Measurements from ENCODE around the gene TRAPPC12. TPM values are rescaled to one million over a fixed set of nuclear protein-coding genes. Genes with fewer than 3 reads are reported as not detected.

TRAPPC12 gene
- polyA plus RNA-seq, 1 donor (not counting 4 experiments of a cell fraction or from before 2014, with no cell fraction given): 44.2 TPM

DNA sequence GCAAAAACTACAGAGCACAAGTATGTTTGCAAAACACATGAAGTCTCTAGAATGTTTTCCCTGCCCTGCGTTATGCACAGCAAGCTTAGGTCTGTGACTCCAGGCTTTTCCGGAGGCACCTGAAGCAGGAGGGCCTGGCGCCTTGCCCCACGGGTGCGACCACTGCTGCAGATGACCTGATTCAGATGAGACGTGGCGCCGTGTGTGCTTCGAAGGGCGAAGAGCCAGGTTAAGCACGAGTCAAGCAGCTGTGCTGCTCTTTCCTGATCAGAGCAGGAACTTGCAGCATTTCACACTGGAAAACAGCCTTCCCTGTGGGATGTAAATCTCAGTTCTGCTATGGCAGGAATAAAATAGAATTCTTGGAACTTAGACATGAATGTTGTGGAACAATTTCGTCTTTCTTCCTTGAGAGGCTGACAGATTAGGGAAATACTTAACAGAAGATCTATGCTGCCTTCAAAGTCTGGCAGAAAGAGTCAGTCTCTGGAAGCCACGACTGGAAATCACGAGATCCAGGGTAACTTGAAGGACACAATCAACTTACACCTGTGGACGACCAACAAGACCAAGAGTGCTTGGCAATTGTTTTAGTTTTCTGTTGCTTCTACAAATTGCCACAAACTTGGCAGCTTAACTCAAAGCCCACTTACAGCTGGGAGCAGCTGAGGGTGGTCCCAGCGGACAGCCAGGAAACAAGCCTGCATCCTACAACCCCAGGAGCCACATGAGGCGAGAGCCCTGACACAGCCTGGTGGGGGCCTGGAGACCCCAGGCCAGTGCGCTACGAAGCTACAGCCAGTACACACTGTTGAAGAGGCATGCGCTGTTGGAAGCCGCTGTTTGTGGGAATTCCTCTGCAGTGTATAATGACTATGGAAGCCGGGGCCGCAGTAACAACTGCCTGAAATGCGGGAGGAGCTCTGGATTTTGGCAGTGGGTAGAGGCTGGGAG is 44.8 kb upstream of the TRAPPC12 start:
- Histone ChIP-seq H3K9me3 (ENCODE audit: control insufficient read depth, low read depth, low read length) (no peaks in the 10 kb centered on the region), H3K9me1 (ENCODE audit: control insufficient read depth, extremely low read depth, insufficient read depth, low read length) (no peaks in the 10 kb centered on the region), H3K9ac (ENCODE audit: control insufficient read depth, extremely low read depth, insufficient read depth, low read length) (no peak overlapping the region), H3K4me3 (ENCODE audit: control insufficient read depth in 2 of 3, extremely low read depth in 1 of 3, insufficient read depth in 2 of 3, low read depth in 1 of 3, low read length in 3 of 3) (no peak overlapping the region), H3K4me1 (ENCODE audit: control insufficient read depth, extremely low read depth, insufficient read depth, low read length) (no peaks in the 10 kb centered on the region), H2AFZ (ENCODE audit: control insufficient read depth, low read length) (no peak overlapping the region), H3K4me2 (ENCODE audit: control insufficient read depth, extremely low read depth, insufficient read depth, low read depth, low read length) (no peak overlapping the region), H3K79me2 (ENCODE audit: control insufficient read depth, insufficient read depth, low read length) (peaks cover 6% of the 10 kb centered on the region), H3K36me3 (ENCODE audit: control insufficient read depth in 2 of 2, extremely low read depth in 1 of 2, insufficient read depth in 2 of 2, low read length in 2 of 2) (peaks cover 9 to 17% of the 10 kb centered on the region in 2 experiments), H3K27ac (ENCODE audit: control insufficient read depth, insufficient read depth, low read length) (no peak overlapping the region), H3K27me3 (ENCODE audit: control insufficient read depth, extremely low read depth, insufficient read depth, low read length) (no peaks in the 10 kb centered on the region), H4K20me1 (ENCODE audit: control insufficient read depth, extremely low read depth, insufficient read depth, low read length) (no peaks in the 10 kb centered on the region)
- no peak for TF ChIP-seq EZH2 (IDR thresholded peaks at IDR 0.05; ENCODE audit: low read length)
- TF ChIP-seq, protein P1, sequence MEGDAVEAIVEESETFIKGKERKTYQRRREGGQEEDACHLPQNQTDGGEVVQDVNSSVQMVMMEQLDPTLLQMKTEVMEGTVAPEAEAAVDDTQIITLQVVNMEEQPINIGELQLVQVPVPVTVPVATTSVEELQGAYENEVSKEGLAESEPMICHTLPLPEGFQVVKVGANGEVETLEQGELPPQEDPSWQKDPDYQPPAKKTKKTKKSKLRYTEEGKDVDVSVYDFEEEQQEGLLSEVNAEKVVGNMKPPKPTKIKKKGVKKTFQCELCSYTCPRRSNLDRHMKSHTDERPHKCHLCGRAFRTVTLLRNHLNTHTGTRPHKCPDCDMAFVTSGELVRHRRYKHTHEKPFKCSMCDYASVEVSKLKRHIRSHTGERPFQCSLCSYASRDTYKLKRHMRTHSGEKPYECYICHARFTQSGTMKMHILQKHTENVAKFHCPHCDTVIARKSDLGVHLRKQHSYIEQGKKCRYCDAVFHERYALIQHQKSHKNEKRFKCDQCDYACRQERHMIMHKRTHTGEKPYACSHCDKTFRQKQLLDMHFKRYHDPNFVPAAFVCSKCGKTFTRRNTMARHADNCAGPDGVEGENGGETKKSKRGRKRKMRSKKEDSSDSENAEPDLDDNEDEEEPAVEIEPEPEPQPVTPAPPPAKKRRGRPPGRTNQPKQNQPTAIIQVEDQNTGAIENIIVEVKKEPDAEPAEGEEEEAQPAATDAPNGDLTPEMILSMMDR (optimal IDR thresholded peaks at IDR 0.05 in 1 of 3, IDR thresholded peaks at IDR 0.05 in 1 of 3, conservative IDR thresholded peaks at IDR 0.05 in 1 of 3; ENCODE audit: extremely low read depth in 1 of 3, insufficient read depth in 2 of 3, low read length in 3 of 3): no peak
- FAIRE-seq (no peak), DNase-seq (ENCODE audit: low read depth, low spot score) (no peak)
- dilution Hi-C loops (cut with MboI; ENCODE audit: extremely low pct_ligation_motif_present, low sequenced_read_pairs): no loop called here

DNA sequence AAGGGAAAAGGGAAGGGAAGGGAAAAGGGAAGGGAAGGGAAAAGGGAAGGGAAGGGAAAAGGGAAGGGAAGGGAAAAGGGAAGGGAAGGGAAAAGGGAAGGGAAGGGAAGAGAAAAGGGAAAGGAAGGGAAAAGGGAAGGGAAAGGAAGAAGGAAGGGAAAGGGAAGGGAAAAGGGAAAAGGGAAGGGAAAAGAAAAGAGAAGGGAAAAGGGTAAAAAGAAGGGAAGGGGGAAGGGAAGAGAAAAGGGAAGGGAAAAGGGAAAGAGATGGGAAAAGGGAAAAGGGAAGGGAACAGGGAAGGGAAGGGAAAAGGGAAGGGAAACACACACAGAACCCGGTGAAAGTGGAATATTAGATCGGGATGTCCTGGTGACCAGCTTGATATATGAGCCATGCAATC is 42.6 kb upstream of the TRAPPC12 start:
- H3K79me2 ChIP-seq (ENCODE audit: control insufficient read depth, insufficient read depth, low read length): no peaks in the 10 kb centered on the region
- peaks cover 2% of the 10 kb centered on the region for H4K20me1 ChIP-seq (ENCODE audit: control insufficient read depth, extremely low read depth, insufficient read depth, low read length)
- no peaks in the 10 kb centered on the region for H3K9me3 ChIP-seq (ENCODE audit: control insufficient read depth, low read depth, low read length)
- H3K9ac ChIP-seq (ENCODE audit: control insufficient read depth, extremely low read depth, insufficient read depth, low read length): no peak overlapping the region
- no peaks in the 10 kb centered on the region for H3K4me1 ChIP-seq (ENCODE audit: control insufficient read depth, extremely low read depth, insufficient read depth, low read length)
- TF ChIP-seq, protein P1 (optimal IDR thresholded peaks at IDR 0.05 in 1 of 3, IDR thresholded peaks at IDR 0.05 in 1 of 3, conservative IDR thresholded peaks at IDR 0.05 in 1 of 3; ENCODE audit: extremely low read depth in 1 of 3, insufficient read depth in 2 of 3, low read length in 3 of 3): no peak
- TF ChIP-seq EZH2 (IDR thresholded peaks at IDR 0.05; ENCODE audit: low read length): no peak
- H3K4me3 ChIP-seq (ENCODE audit: control insufficient read depth in 2 of 3, extremely low read depth in 1 of 3, insufficient read depth in 2 of 3, low read depth in 1 of 3, low read length in 3 of 3): no peak overlapping the region
- H3K9me1 ChIP-seq (ENCODE audit: control insufficient read depth, extremely low read depth, insufficient read depth, low read length): no peaks in the 10 kb centered on the region
- H3K27ac ChIP-seq (ENCODE audit: control insufficient read depth, insufficient read depth, low read length): no peak overlapping the region
- H3K27me3 ChIP-seq (ENCODE audit: control insufficient read depth, extremely low read depth, insufficient read depth, low read length): no peaks in the 10 kb centered on the region
- no peak overlapping the region for H2AFZ ChIP-seq (ENCODE audit: control insufficient read depth, low read length)
- peaks cover 2 to 11% of the 10 kb centered on the region in 2 experiments for H3K36me3 ChIP-seq (ENCODE audit: control insufficient read depth in 2 of 2, extremely low read depth in 1 of 2, insufficient read depth in 2 of 2, low read length in 2 of 2)
- FAIRE-seq (no peak), DNase-seq (ENCODE audit: low read depth, low spot score) (no peak)
- H3K4me2 ChIP-seq (ENCODE audit: control insufficient read depth, extremely low read depth, insufficient read depth, low read depth, low read length): no peak overlapping the region
- dilution Hi-C loops (cut with MboI; ENCODE audit: extremely low pct_ligation_motif_present, low sequenced_read_pairs): no loop called here
